ENCODE data around the gene TOR2A.
"Not testable (repeated sequence)": the region's sequence is repeated elsewhere in the genome, so short reads cannot be mapped to it uniquely, and the experiment has no call there.

Gene TOR2A

GRCh38 chr9:127761061-127761460 lies 26.0 kb upstream of the TOR2A start:
- H2AFZ ChIP-seq (ENCODE audit: low read length) = no peak overlapping the region
- no peaks in the 10 kb centered on the region for H3K27me3 ChIP-seq (replicated peaks; ENCODE audit: insufficient read depth, low read length)
- H3K27ac ChIP-seq (ENCODE audit: low read length) = no peak overlapping the region
- no peaks in the 10 kb centered on the region for H3K9me3 ChIP-seq (replicated peaks; ENCODE audit: insufficient read depth, low read length)
- H3K79me2 ChIP-seq (ENCODE audit: low read length) = no peaks in the 10 kb centered on the region
- no peak overlapping the region for H3K4me2 ChIP-seq (ENCODE audit: low read depth, low read length)
- H3K9ac ChIP-seq (ENCODE audit: low read length) = no peak overlapping the region
- no peaks in the 10 kb centered on the region for H3K9me2 ChIP-seq (replicated peaks; ENCODE audit: insufficient read depth, low read length)
- H3K4me3 ChIP-seq (ENCODE audit: low read length) = no peak overlapping the region
- TF ChIP-seq EZH2 (optimal IDR thresholded peaks at IDR 0.05; ENCODE audit: low read depth, low read length) (no peak), CTCF (IDR thresholded peaks at IDR 0.05; ENCODE audit: low read length) (no peak), EZH2phosphoT487 (IDR thresholded peaks at IDR 0.05; ENCODE audit: low read length) (no peak)
- H4K20me1 ChIP-seq (ENCODE audit: insufficient read depth, low read length) = no peaks in the 10 kb centered on the region
- H3F3A ChIP-seq (ENCODE audit: insufficient read depth, low read length) = no peaks in the 10 kb centered on the region
- H3K36me3 ChIP-seq (replicated peaks; ENCODE audit: insufficient read depth, low read length) = no peaks in the 10 kb centered on the region
- no peaks in the 10 kb centered on the region for H3K4me1 ChIP-seq (ENCODE audit: low read length)
- no peak for DNase-seq

- Histone ChIP-seq H3K4me3 (ENCODE audit: low read length) (no peak overlapping the region), H3K27me3 (replicated peaks; ENCODE audit: insufficient read depth, low read length) (no peaks in the 10 kb centered on the region), H3K27ac (ENCODE audit: low read length) (no peak overlapping the region), H2AFZ (ENCODE audit: low read length) (no peak overlapping the region), H3K4me1 (ENCODE audit: low read length) (no peaks in the 10 kb centered on the region), H4K20me1 (ENCODE audit: insufficient read depth, low read length) (no peaks in the 10 kb centered on the region), H3K4me2 (ENCODE audit: low read depth, low read length) (no peak overlapping the region), H3K36me3 (replicated peaks; ENCODE audit: insufficient read depth, low read length) (no peaks in the 10 kb centered on the region), H3K9me3 (replicated peaks; ENCODE audit: insufficient read depth, low read length) (no peaks in the 10 kb centered on the region), H3F3A (ENCODE audit: insufficient read depth, low read length) (no peaks in the 10 kb centered on the region), H3K79me2 (ENCODE audit: low read length) (no peaks in the 10 kb centered on the region), H3K9ac (ENCODE audit: low read length) (no peak overlapping the region), H3K9me2 (replicated peaks; ENCODE audit: insufficient read depth, low read length) (no peaks in the 10 kb centered on the region)
- TF ChIP-seq EZH2phosphoT487 (IDR thresholded peaks at IDR 0.05; ENCODE audit: low read length) = no peak
- no peak for TF ChIP-seq EZH2 (optimal IDR thresholded peaks at IDR 0.05; ENCODE audit: low read depth, low read length)
- no peak for TF ChIP-seq CTCF (IDR thresholded peaks at IDR 0.05; ENCODE audit: low read length)
- no peak for DNase-seq
Measured at GRCh38 chr9:127758843-127759242, 23.7 kb upstream of the TOR2A start.

- not testable (repeated sequence) for H4K20me1 ChIP-seq (ENCODE audit: insufficient read depth, low read length); H3K27me3 ChIP-seq (replicated peaks; ENCODE audit: insufficient read depth, low read length)
Measured at GRCh38 chr9:127756776-127757175, 21.7 kb upstream of the TOR2A start.

GRCh38 chr9:127756233-127756632 lies 21.1 kb upstream of the TOR2A start:
- Histone ChIP-seq H2AFZ (ENCODE audit: low read length) (no peak overlapping the region), H3K27ac (ENCODE audit: low read length) (no peak overlapping the region)

More at GRCh38 chr9:127756776-127757175, 21.7 kb upstream of the TOR2A start:
- H3F3A ChIP-seq (ENCODE audit: insufficient read depth, low read length); DNase-seq; H3K36me3 ChIP-seq (replicated peaks; ENCODE audit: insufficient read depth, low read length); H3K27ac ChIP-seq (ENCODE audit: low read length); H2AFZ ChIP-seq (ENCODE audit: low read length); H3K4me3 ChIP-seq (ENCODE audit: low read length); H3K9ac ChIP-seq (ENCODE audit: low read length); H3K9me3 ChIP-seq (replicated peaks; ENCODE audit: insufficient read depth, low read length); H3K4me2 ChIP-seq (ENCODE audit: low read depth, low read length); H3K4me1 ChIP-seq (ENCODE audit: low read length); H3K79me2 ChIP-seq (ENCODE audit: low read length); H3K9me2 ChIP-seq (replicated peaks; ENCODE audit: insufficient read depth, low read length): not testable (repeated sequence)

More at GRCh38 chr9:127756233-127756632, 21.1 kb upstream of the TOR2A start:
- H3K4me2 ChIP-seq (ENCODE audit: low read depth, low read length) = no peak overlapping the region
- no peaks in the 10 kb centered on the region for H3F3A ChIP-seq (ENCODE audit: insufficient read depth, low read length)
- DNase-seq = no peak
- H3K36me3 ChIP-seq (replicated peaks; ENCODE audit: insufficient read depth, low read length) = no peaks in the 10 kb centered on the region
- no peaks in the 10 kb centered on the region for H3K79me2 ChIP-seq (ENCODE audit: low read length)
- H3K9me3 ChIP-seq (replicated peaks; ENCODE audit: insufficient read depth, low read length) = no peaks in the 10 kb centered on the region
- H3K9me2 ChIP-seq (replicated peaks; ENCODE audit: insufficient read depth, low read length) = no peaks in the 10 kb centered on the region
- no peaks in the 10 kb centered on the region for H3K27me3 ChIP-seq (replicated peaks; ENCODE audit: insufficient read depth, low read length)
- no peaks in the 10 kb centered on the region for H3K4me1 ChIP-seq (ENCODE audit: low read length)
- H4K20me1 ChIP-seq (ENCODE audit: insufficient read depth, low read length) = no peaks in the 10 kb centered on the region
- H3K9ac ChIP-seq (ENCODE audit: low read length) = no peak overlapping the region
- TF ChIP-seq EZH2phosphoT487 (IDR thresholded peaks at IDR 0.05; ENCODE audit: low read length) (no peak), EZH2 (optimal IDR thresholded peaks at IDR 0.05; ENCODE audit: low read depth, low read length) (no peak), CTCF (IDR thresholded peaks at IDR 0.05; ENCODE audit: low read length) (no peak)
- H3K4me3 ChIP-seq (ENCODE audit: low read length) = no peak overlapping the region

Measured in MM.1S (cell line).